Stimulated activated CD4-positive, alpha-beta T cell treated with anti-CD3 and anti-CD28 coated beads, Interleukin-1b, Interleukin-23, amount 100 ng/mL, for 24 hours (primary cell): ENCODE results near the gene KCNS3.
"Not testable (repeated sequence)": the region's sequence is repeated elsewhere in the genome, so short reads cannot be mapped to it uniquely, and the experiment has no call there.

ENCODE experiments used
- DNase-seq, 4 experiments: peaks; one replicate each; pipeline ENCODE4 v3.0.0-alpha.2; 2020; ENCODE audit warnings: low read depth in 4 of 4, low spot score in 1 of 4

Gene KCNS3

GRCh38 chr2:17940091-17940630, 61.7 kb downstream of the KCNS3 start:
- DNase-seq: no peak

- DNase-seq: no peak
Observed at GRCh38 chr2:17943444-17943843, 65.0 kb downstream of the KCNS3 start.

- DNase-seq: no peak
Observed at GRCh38 chr2:17947113-17947512, 68.6 kb downstream of the KCNS3 start.

GRCh38 chr2:17950006-17950405, 71.5 kb downstream of the KCNS3 start:
- no peak for DNase-seq

- no peak for DNase-seq
Observed at GRCh38 chr2:17951563-17951962, 73.1 kb downstream of the KCNS3 start.

- no peak for DNase-seq
Observed at GRCh38 chr2:17958466-17959092, 80.1 kb downstream of the KCNS3 start.

GRCh38 chr2:17959356-17959755, 80.9 kb downstream of the KCNS3 start:
- no peak for DNase-seq

GRCh38 chr2:17959833-17960232, 81.4 kb downstream of the KCNS3 start:
- DNase-seq: no peak

GRCh38 chr2:17960925-17961324, 82.5 kb downstream of the KCNS3 start:
- no peak for DNase-seq

- DNase-seq: no peak
Observed at GRCh38 chr2:17961789-17962188, 83.3 kb downstream of the KCNS3 start.

GRCh38 chr2:17962876-17963275, 84.4 kb downstream of the KCNS3 start:
- no peak for DNase-seq

GRCh38 chr2:17963571-17963970, 85.1 kb downstream of the KCNS3 start:
- not testable (repeated sequence) for DNase-seq

- no peak for DNase-seq
Observed at GRCh38 chr2:17965196-17965595, 86.7 kb downstream of the KCNS3 start.

- no peak for DNase-seq
Observed at GRCh38 chr2:17966798-17967197, 88.3 kb downstream of the KCNS3 start.

- no peak for DNase-seq
Observed at GRCh38 chr2:17969661-17970060, 91.2 kb downstream of the KCNS3 start.

GRCh38 chr2:17971531-17972125, 93.2 kb downstream of the KCNS3 start:
- no peak for DNase-seq

GRCh38 chr2:17972991-17973390, 94.5 kb downstream of the KCNS3 start:
- no peak for DNase-seq

- DNase-seq: no peak
Observed at GRCh38 chr2:17975401-17975800, 96.9 kb downstream of the KCNS3 start.

GRCh38 chr2:17976871-17977746, 98.6 kb downstream of the KCNS3 start:
- DNase-seq: no peak

- no peak for DNase-seq
Observed at GRCh38 chr2:17979707-17980106, 101.2 kb downstream of the KCNS3 start.

GRCh38 chr2:17981936-17982335, 103.5 kb downstream of the KCNS3 start:
- no peak for DNase-seq
